Retina (tissue), 1 donor: ENCODE results near the gene CCNH.

Experiments
- DNase-seq: peaks from one replicate; pipeline ENCODE4 v3.0.0-alpha.2; 2016

The CCNH gene

DNA sequence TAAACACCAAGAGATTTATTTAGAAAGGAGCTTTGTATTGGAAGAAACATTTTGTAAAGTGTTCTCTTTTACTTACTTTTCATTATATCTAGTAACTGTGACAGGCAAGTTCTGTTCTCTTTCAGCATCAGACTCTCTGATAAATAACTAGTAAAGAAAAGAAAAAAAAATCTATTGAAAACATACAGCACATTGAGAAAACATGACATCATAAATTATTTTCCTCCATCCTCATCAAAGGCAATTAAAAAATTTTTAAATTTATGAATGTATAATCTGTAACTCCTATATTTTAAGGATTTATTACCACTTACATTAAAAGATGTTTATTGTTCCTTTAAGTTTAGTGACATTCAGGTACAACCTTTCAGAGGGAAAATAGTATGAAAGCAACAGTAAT is 11.1 kb downstream of the CCNH start:
- no peak for DNase-seq

DNA sequence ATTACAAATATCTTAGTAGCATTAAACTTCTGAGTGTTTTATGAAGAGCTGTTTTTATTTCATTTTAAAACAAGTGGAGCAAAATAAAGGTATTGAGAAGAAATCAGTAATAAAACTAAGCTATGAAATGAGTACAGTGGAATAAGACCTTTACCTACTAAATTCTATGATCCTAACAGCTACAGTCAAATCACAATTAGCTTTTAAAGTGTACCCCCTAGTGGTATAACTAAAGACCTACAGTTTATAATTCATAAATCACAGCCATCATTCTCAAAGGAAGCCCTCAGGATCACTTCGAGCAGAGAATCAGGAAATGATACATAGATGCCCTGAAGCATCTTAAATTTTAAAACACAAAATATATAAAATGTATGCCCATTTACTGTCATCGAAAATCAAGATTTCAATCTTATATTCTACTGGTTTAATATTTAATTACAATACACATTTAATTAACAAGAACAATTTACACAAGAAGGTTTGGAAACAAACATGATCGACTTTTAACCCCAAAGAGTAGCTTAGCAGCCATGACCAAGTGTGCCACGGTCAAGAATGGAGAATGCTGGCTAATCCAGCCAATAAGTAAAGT is 12.3 kb downstream of the CCNH start:
- no peak for DNase-seq

DNA sequence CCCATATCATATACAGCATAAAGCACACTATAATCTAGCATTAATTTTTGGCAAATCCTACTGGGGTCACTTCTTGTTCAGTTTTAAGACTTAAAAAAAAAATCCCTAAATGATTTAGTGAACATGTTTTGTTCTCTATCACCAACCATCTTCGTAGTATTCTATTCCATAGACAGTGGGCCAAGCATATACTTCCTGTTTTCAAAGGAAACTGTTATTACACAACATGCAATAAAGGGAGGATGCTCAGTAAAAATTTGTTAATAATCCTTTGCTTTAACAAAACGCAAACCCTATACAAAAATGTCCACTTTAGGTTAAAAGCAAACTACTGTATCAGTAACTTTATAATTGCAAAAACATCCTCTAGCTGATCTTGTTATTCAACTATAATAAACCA is 13.0 kb downstream of the CCNH start:
- no peak for DNase-seq

DNA sequence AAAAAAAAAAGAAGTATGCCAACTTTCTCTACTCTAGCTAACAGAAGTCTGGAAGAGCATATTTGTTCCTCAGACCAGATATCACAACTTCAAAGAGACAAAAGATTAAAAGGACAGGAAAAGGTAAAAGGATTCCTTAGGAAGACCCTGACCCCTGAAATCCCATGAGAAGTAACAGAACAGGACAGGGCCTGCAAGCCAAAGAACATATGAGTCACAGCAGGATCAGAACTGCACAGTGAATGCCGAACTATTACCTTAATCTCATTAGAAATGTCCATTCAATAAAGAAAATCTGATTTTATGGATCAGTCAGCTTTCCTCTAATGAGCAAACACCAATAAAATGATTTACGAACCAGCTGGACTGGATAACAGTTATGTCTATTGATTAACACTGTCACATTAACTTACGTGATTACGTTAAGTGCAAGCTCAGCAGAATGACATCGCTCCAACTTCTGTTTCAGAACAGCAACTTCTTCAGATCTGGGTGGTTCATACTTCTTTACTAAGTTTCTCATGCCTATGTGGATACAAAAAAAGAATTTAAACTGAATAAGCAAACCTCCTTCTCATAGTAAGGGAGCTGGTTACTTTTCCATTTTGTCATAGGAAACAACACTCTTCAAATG is 13.6 kb downstream of the CCNH start:
- no peak for DNase-seq

GRCh38 chr5:87394411-87395165 is 18.1 kb downstream of the CCNH start:
- DNase-seq, result no peak

- DNase-seq, result no peak
Observed at GRCh38 chr5:87393331-87393730, 19.4 kb downstream of the CCNH start.

- DNase-seq, result no peak
Observed at GRCh38 chr5:87392801-87393200, 19.9 kb downstream of the CCNH start.

DNA sequence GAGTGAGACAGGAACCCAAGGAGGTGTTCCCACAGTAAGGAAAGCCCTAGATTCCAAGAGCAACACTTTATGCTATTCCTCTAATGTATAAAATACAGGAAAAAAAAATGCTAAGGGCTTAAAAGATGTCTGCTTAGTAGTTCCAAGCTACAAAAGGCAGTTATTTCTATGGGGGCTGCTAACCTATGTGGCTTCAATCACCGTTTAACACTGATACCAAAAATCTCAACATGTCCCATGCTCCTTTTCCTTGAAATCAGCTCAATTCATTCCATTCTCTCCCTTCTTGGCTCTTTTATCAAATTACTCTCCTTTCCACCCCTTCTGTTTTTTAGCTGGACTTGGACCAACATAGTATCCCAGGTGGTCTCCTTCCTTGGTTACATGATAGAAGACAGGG is 20.6 kb downstream of the CCNH start:
- DNase-seq, result no peak

GRCh38 chr5:87390576-87391199 is 22.0 kb downstream of the CCNH start:
- DNase-seq, result no peak

DNA sequence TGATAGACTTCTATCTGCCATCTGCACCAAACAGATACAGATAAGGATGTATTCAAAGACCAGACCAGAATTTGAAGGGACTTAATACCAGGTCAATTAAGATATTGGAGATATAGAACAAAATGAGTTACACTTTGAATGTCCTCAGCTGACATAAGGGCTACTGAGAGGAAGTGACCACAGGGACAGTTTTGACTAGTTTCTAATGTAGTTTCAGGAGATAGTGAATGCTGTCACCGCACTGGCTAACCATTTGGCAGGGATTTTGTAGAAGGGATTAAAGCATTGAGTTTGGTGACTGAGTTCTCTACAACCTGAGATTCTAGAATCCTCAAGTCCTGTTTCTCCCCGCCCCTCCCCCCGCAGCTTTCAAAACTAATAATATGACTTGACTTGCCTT is 22.7 kb downstream of the CCNH start:
- DNase-seq, result no peak

DNA sequence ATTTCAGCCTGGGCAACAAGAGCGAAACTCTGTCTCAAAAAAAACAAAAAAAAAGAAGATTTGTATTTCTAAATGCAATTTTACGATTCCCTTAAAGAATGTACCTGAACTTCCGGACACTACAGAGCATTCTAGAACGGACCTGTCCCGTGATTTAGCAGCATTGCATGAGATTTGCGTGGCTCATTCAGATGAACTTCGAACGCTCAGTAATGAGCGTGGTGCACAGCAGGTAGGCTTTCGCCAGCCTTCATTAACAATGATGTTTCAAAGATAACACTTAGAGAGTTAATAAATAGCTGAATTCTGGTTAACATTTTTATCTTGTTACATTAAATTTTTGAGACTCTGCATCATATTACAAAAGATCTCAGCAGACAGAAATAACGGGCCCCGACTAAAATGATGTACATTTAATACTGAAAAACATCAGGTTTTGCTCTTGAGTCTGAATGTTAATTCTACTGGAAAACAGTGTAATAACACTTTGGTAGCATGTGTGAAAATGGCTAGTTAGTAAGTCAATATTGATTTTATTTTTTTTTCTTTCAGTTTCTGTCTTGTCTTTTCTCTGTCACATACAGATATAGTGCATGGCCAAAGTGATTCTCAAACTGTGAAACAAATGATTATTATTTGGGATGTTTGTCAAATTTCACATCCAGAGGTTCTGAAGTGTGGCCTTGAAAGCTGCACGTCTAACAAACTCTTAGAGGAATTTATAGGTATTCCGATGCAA is 23.3 kb downstream of the CCNH start:
- no peak for DNase-seq

DNA sequence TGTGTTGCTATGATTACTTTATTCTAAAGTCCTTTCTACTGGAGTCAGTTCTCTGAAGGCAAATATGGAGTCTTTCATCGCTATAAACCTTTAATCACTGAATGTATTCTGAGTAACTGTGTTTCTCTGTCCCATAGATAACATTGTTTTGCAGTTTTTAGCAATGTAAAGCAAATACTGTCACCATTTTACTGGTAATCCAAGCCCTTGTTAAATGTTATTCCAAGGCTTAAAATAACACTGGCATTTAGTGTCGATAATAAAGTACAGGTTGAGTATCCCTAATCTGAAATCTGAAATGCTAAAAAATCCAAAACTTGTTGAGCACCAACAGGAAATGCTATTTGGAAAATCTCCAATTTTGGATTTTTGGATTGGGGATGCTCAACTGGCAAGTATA is 24.6 kb downstream of the CCNH start:
- no peak for DNase-seq

- no peak for DNase-seq
Observed at GRCh38 chr5:87385802-87386201, 26.9 kb downstream of the CCNH start.

GRCh38 chr5:87383216-87383615 is 29.5 kb downstream of the CCNH start:
- no peak for DNase-seq

- DNase-seq, result no peak
Observed at GRCh38 chr5:87382224-87382623, 30.5 kb downstream of the CCNH start.

DNA sequence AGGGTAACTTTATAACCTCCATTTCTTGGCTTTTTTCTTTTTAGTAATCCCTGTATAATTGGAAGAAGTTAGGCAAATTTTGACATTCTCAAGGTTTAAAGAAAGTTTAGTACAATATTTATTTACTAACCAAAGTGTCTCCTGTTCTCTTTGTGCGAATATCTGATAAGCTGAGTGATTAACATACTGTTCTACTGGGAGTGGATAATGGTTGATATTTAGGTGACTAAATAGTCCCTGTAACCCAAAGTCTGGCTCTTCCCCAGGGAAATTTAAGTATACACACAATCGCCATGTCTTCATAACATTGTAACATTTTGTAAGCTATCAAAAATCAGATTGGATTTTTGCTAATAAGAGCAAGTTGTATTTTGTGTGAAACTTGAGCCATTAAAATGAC is 40.0 kb downstream of the CCNH start:
- no peak for DNase-seq

DNA sequence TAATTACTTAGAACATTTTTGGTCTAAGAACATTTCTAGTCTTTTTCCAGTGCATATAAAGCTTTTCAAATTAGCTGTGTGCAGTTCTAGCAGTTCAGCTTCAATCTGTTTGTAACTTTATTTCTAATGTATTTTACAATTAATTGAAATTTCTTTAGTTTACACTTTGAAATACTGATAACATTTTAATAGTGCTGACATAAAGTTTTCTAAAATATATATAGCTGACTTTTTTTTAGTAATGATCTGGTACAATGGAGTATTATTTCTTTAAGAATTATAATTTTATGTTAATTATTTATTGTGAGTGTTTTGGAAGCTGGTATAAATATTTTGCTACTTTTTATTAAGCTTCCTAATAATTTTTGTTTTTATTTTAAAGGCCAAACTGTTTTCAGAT is 43.3 kb downstream of the CCNH start:
- no peak for DNase-seq

DNA sequence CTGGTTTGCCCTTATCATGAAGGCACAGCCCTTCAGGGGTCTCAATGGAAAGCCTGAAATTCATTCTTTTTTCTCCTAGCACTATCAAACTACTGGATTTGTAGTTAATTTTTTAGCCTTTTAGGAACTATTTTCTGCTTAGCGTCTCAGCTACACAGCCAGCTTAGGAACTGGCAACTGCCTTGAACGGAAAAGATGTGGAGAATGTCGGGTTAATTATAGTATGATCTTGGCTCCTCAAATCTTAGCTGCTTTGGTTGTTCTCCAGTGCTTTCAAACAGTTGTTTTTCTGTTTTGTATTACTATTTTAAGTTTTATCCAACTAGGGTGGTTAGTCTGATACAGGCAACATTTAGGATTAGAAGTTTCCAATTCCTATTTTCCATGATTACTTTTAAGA is 44.1 kb downstream of the CCNH start:
- DNase-seq, result no peak

- DNase-seq, result no peak
Observed at GRCh38 chr5:87367243-87367642, 45.5 kb downstream of the CCNH start.

GRCh38 chr5:87361536-87362213 is 51.1 kb downstream of the CCNH start:
- DNase-seq, result no peak

DNA sequence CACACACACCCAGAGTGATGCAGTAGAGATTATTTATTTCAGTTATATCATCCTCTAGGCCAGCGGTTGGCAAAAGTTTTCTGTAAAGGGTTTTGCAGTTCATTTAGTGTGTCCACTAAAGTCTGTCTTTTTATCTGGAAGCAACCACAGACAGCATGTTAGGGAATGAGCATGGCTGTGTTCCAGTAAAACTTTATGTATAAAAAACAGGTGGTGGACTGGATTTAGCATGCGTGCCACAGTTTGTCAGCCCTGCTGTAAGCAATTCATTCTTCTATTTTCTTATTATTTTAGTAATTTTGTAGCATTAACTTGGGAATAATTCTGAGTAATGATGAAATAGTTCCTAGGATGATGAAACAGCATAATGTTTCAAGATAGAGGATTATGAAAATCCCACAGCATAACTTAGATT is 51.7 kb downstream of the CCNH start:
- DNase-seq, result no peak

DNA sequence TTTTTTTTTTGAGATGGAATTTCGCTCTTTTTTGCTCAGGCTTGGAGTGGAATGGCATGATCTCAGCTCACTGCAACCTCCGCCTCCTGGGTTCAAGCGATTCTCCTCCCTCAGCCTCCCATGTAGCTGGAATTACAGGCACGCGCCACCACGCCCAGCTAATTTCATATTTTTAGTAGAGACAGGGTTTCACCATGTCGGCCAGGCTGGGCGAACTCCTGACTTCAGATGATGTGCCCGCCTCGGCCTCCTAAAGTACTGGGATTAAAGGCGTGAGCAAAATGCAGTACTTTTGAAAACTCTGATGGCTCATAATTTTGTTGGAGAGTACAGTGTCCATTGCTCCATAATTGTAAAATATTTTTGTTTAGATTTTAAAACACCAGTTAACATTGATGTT is 52.6 kb downstream of the CCNH start:
- DNase-seq, result no peak

- no peak for DNase-seq
Observed at GRCh38 chr5:87359106-87359505, 53.6 kb downstream of the CCNH start.
